Spleen (tissue), 11 donors: ENCODE measurements around the gene ETFB. TPM values are rescaled to one million over a fixed set of nuclear protein-coding genes. Genes with fewer than 3 reads are reported as not detected.
"Not testable (repeated sequence)": the region's sequence is repeated elsewhere in the genome, so short reads cannot be mapped to it uniquely, and the experiment has no call there.

Experiments used
- DNase-seq: peaks from one replicate; pipeline ENCODE4 v3.0.0-alpha.2; 2020
- H3K27ac ChIP-seq, 8 donors: fragments of 200-600 bp; sonication (generic) in 7 of 8; 1 replicate in 4 of 8; 2 replicates in 4 of 8; pipeline versions ENCODE4 v1.5.0 to v1.8.0; 2016 to 2021; ENCODE audit warnings: inconsistent platforms in 4 of 8, mild to moderate bottlenecking in 4 of 8, moderate library complexity in 1 of 8
- H3K27me3 ChIP-seq, 7 donors: fragments of 200-600 bp; sonication (generic) in 6 of 7; replicated peaks in 1 of 7; 1 replicate in 4 of 7; 2 replicates in 3 of 7; pipeline versions ENCODE4 v1.5.0 to v1.8.0; 2016 to 2021; ENCODE audit warnings: inconsistent platforms in 3 of 7, mild to moderate bottlenecking in 1 of 7
- H3K36me3 ChIP-seq, 6 donors: fragments of 200-600 bp; sonication (generic) in 5 of 6; 1 replicate in 4 of 6; 2 replicates in 2 of 6; pipeline versions ENCODE4 v1.5.0 to v1.8.0; 2016 to 2021; ENCODE audit warnings: inconsistent platforms in 2 of 6
- H3K4me1 ChIP-seq, 6 donors: fragments of 200-600 bp; sonication (generic) in 5 of 6; 1 replicate in 3 of 6; 2 replicates in 3 of 6; pipeline versions ENCODE4 v1.5.0 to v1.8.0; 2016 to 2021; ENCODE audit warnings: inconsistent platforms in 3 of 6
- H3K4me3 ChIP-seq, 8 donors: fragments of 200-600 bp; sonication (generic) in 7 of 8; 1 replicate in 4 of 8; 2 replicates in 4 of 8; pipeline versions ENCODE4 v1.5.0 to v1.8.0; 2016 to 2021; ENCODE audit warnings: inconsistent platforms in 4 of 8, mild to moderate bottlenecking in 4 of 8, moderate library complexity in 2 of 8
- H3K9me3 ChIP-seq, 8 donors: fragments of 200-600 bp; sonication (generic) in 7 of 8; 1 replicate in 4 of 8; 2 replicates in 4 of 8; pipeline versions ENCODE4 v1.5.0 to v1.8.0; 2016 to 2021; ENCODE audit warnings: inconsistent platforms in 4 of 8
- POLR2A ChIP-seq, 3 donors: fragments of 450-650 bp; IDR thresholded peaks; one replicate each; pipeline ENCODE4 v1.5.1; 2017; ENCODE audit warnings: antibody characterized with exemption in 3 of 3, mild to moderate bottlenecking in 1 of 3
- POLR2AphosphoS5 ChIP-seq, 3 donors: sonication (generic); formaldehyde crosslinking; IDR thresholded peaks; one replicate each; pipeline ENCODE4 v1.5.1; 2017; ENCODE audit warnings: antibody characterized with exemption in 3 of 3
- WGBS, 5 donors: extraction: QIAGEN DNeasy Blood & Tissue Kit in 3 of 5; methylation state at CpG; one replicate each; pipeline versions ENCODE4 v1.1.5 to v1.1.7; 2013 to 2018; 5-methylcytosine and 5-hydroxymethylcytosine counted together
- intact Hi-C: fragments of 100-400 bp; cut with DNase I; formaldehyde crosslinking; loops from one replicate; pipeline ENCODE4 v1.15.0; 2023; ENCODE audit warnings: low total_unique reads
- polyA plus RNA-seq, 3 donors: library from polyadenylated mRNA; stranded (reverse); fragments of 200-250 nt; gene quantifications; one replicate each; pipeline ENCODE4 v1.2.1, GENCODE V29; 2013
- total RNA-seq, 7 donors: library from RNA; depleted of rRNA in 3 of 7; stranded (reverse); fragments of >200 nt in 3 of 7; fragmentation: NEBNext Ultra II Directional in 4 of 7; extraction: Animal tissue kit (Norgen Biotek cat#: 25700) in 4 of 7; gene quantifications; one replicate each; pipeline versions ENCODE4 v1.1.0 to v1.2.1, GENCODE V29; 2016 to 2021
- TF ChIP-seq, protein P1 (sequence below), 11 experiments: fragments of 200-600 bp in 7 of 11; fragments of 450-650 bp in 4 of 11; sonication (generic) in 4 of 11; IDR thresholded peaks in 8 of 11; conservative IDR thresholded peaks in 3 of 11; 1 replicate in 7 of 11; 2 replicates in 4 of 11; pipeline versions ENCODE4 v1.4.0 to v1.8.0; 2016 to 2021; ENCODE audit warnings: antibody characterized with exemption in 11 of 11, inconsistent platforms in 4 of 11, mild to moderate bottlenecking in 1 of 11
- donor health status: healthy with polysubstance abuse.
- donor health status: DM: no; HTN: no; CAD: no; lungs with moderate emphysema.
- donor health status: DM: no; HTN: no; CAD: no.
- donor health status: Bipolar disorder and iron deficiency.
- donor health status: healthy.
- donor health status: DM: no; HTN: no; CAD: no.
- donor health status: DM: yes; HTN: yes; CAD: no.

Gene ETFB
- total and polyA plus RNA-seq, 10 donors = 41.4 to 133 (median 71.0) TPM

DNA sequence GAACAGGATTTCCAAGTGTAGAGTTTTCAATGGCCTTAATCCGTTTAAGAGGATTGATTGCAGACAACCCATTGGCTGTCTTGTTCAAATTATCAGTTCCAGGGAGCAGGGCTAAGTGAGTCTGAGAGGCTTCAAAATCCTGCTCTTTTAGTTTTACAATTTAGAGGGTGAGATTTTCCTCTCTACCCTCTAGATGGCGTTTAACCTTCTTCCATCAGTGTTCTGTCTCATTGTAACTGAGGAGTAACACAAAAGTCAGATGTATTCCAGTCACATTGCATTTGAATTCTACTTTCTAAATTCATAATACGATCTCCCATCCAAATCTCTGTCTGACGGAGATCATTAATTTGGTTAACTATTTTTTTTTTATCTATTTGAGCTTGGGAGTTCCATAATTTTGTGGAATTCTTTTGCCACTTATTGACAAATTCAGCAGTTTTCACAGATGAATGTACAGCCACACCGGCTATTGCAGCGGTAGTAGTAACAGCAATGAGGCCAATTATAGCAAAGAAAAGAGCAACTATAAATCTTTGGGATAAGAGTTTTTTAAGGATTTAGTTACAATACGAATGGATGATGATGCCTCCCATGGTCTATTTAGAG, 32.0 kb upstream of the ETFB start:
- WGBS, 5 donors = 43 to 52% (median 47%) methylated on average over 7 of the region's 7 CpGs

DNA sequence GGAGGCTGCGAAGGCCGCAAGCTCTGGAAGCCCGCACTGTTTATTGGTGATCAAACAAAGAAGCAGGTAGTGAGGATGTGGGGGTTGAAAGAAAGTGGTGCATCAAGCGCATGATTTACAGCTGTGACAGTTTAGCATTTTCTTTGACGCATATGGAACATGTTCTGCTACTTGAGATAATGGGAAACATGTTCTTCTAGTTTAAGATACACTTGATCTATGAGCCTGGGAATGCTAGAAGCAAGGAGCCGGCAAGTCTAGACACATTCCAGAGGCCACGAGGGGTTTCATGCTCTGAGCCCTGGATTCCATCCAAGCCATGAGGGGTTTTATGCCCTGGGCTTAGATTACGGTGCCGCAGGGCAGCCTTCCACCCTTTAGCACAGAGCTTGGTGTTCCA, 31.3 kb upstream of the ETFB start:
- peak; percentile 39 for DNase-seq
- peaks cover 4 to 14% (median 9%) of the 10 kb centered on the region in 8 donors for H3K9me3 ChIP-seq
- peaks cover 4 to 48% (median 25%) of the 10 kb centered on the region in 6 donors for H3K4me1 ChIP-seq
- not testable (repeated sequence) for H3K27ac ChIP-seq, H3K27me3 ChIP-seq, H3K36me3 ChIP-seq, H3K4me3 ChIP-seq
- intact Hi-C loops = loop anchor here (10.0 kb wide), 1 partner anchor 53 kb away; the partner anchor contains the start of gene VSIG10L
- WGBS, 5 donors = 79 to 90% (median 87%) methylated on average over 9 of the region's 9 CpGs

More for the DNA sequence above, 32.0 kb upstream of the ETFB start:
- H3K36me3 ChIP-seq = no peaks in the 10 kb centered on the region
- no peaks in the 10 kb centered on the region for H3K27me3 ChIP-seq
- intact Hi-C loops = loop anchor here (10.0 kb wide), 1 partner anchor 53 kb away; the partner anchor contains the start of gene VSIG10L
- no peak for DNase-seq
- TF ChIP-seq, protein P1, sequence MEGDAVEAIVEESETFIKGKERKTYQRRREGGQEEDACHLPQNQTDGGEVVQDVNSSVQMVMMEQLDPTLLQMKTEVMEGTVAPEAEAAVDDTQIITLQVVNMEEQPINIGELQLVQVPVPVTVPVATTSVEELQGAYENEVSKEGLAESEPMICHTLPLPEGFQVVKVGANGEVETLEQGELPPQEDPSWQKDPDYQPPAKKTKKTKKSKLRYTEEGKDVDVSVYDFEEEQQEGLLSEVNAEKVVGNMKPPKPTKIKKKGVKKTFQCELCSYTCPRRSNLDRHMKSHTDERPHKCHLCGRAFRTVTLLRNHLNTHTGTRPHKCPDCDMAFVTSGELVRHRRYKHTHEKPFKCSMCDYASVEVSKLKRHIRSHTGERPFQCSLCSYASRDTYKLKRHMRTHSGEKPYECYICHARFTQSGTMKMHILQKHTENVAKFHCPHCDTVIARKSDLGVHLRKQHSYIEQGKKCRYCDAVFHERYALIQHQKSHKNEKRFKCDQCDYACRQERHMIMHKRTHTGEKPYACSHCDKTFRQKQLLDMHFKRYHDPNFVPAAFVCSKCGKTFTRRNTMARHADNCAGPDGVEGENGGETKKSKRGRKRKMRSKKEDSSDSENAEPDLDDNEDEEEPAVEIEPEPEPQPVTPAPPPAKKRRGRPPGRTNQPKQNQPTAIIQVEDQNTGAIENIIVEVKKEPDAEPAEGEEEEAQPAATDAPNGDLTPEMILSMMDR (IDR thresholded peaks at IDR 0.05 in 8 of 11, conservative IDR thresholded peaks at IDR 0.05 in 3 of 11) = peak in 10 of 11 experiments; percentile 33 to 64 (median 52)
- no peak for TF ChIP-seq POLR2AphosphoS5 (IDR thresholded peaks at IDR 0.05)
- H3K4me1 ChIP-seq = peaks cover 4 to 47% (median 23%) of the 10 kb centered on the region in 6 donors
- H3K27ac ChIP-seq = no peak overlapping the region
- H3K9me3 ChIP-seq = peaks cover 4 to 21% (median 15%) of the 10 kb centered on the region in 8 donors
- H3K4me3 ChIP-seq = no peak overlapping the region

- 89 to 100% (median 98%) methylated on average over 2 of the region's 2 CpGs for WGBS, 5 donors
- intact Hi-C loops = loop anchor here (10.0 kb wide), 1 partner anchor 51 kb away; the partner anchor contains the start of gene VSIG10L
Observed at GRCh38 chr19:51396175-51396574, 30.0 kb upstream of the ETFB start.

GRCh38 chr19:51394050-51394836, 28.1 kb upstream of the ETFB start:
- TF ChIP-seq POLR2A (IDR thresholded peaks at IDR 0.05) (no peak), POLR2AphosphoS5 (IDR thresholded peaks at IDR 0.05) (peak; percentile 66 to 73 (median 70))
- TF ChIP-seq, protein P1 (IDR thresholded peaks at IDR 0.05 in 8 of 11, conservative IDR thresholded peaks at IDR 0.05 in 3 of 11) = peak in 3 of 11 experiments; percentile 7 to 39 (median 17)
- intact Hi-C loops = loop anchor here (10.0 kb wide), 1 partner anchor 49 kb away; the partner anchor contains the start of gene VSIG10L
- Histone ChIP-seq H3K27ac (peak overlapping the region; percentile 76 to 89 (median 83)), H3K27me3 (peaks cover 0 to 4% (median 0%) of the 10 kb centered on the region in 7 donors), H3K36me3 (no peaks in the 10 kb centered on the region), H3K9me3 (no peaks in the 10 kb centered on the region), H3K4me1 (peaks cover 4 to 56% (median 27%) of the 10 kb centered on the region in 6 donors), H3K4me3 (peak overlapping the region; percentile 16 to 66 (median 34))
- DNase-seq = peak; percentile 95
- WGBS, 5 donors = 2 to 7% (median 3%) methylated on average over 20 to 45 of the region's 45 CpGs

More at GRCh38 chr19:51396175-51396574, 30.0 kb upstream of the ETFB start:
- no peaks in the 10 kb centered on the region for H3K36me3 ChIP-seq
- TF ChIP-seq POLR2A (IDR thresholded peaks at IDR 0.05) (no peak), POLR2AphosphoS5 (IDR thresholded peaks at IDR 0.05) (no peak)
- TF ChIP-seq, protein P1 (IDR thresholded peaks at IDR 0.05 in 8 of 11, conservative IDR thresholded peaks at IDR 0.05 in 3 of 11) = no peak
- no peak overlapping the region for H3K4me3 ChIP-seq
- H3K27ac ChIP-seq = peak overlapping the region in 5 of 8 donors; percentile 82 to 89 (median 87)
- H3K4me1 ChIP-seq = peaks cover 4 to 52% (median 26%) of the 10 kb centered on the region in 6 donors
- peaks cover 0 to under 1% (median 0%) of the 10 kb centered on the region in 8 donors for H3K9me3 ChIP-seq
- H3K27me3 ChIP-seq = no peaks in the 10 kb centered on the region
- no peak for DNase-seq
